Tibial nerve (tissue), 3 donors: ENCODE results near the gene XKR7.

Experiments used
- POLR2A ChIP-seq, 2 donors: fragments of 450-650 bp; IDR thresholded peaks; one replicate each; pipeline ENCODE4 v1.6.1; 2017; ENCODE audit warnings: antibody characterized with exemption in 2 of 2, mild to moderate bottlenecking in 2 of 2, moderate library complexity in 2 of 2
- TF ChIP-seq, protein P1 (sequence below), 5 experiments: fragments of 200-600 bp in 3 of 5; fragments of 450-650 bp in 2 of 5; sonication (generic) in 3 of 5; IDR thresholded peaks; one replicate each; pipeline ENCODE4 v1.5.1; 2016 to 2019; ENCODE audit warnings: antibody characterized with exemption in 5 of 5, mild to moderate bottlenecking in 3 of 5, moderate library complexity in 2 of 5

DNA sequence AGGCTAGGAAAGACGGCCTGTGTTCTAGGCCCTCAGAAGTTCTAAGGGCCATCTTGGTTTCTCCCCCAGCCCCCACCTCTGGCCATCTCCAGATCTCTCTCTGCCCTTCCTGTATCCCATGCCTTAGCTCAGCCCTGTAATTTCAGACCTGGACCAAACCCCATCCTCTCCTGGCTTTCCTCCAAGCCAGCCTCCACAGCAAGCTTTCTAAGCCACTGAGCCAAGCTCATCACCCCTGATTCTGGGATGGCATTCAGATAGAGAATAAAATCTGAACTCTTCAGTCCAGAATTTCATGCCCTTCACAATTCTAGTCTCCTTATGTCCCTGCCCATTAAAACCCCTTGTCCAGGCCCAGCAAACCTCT is 23.4 kb downstream of the XKR7 start:
- TF ChIP-seq, protein P1, sequence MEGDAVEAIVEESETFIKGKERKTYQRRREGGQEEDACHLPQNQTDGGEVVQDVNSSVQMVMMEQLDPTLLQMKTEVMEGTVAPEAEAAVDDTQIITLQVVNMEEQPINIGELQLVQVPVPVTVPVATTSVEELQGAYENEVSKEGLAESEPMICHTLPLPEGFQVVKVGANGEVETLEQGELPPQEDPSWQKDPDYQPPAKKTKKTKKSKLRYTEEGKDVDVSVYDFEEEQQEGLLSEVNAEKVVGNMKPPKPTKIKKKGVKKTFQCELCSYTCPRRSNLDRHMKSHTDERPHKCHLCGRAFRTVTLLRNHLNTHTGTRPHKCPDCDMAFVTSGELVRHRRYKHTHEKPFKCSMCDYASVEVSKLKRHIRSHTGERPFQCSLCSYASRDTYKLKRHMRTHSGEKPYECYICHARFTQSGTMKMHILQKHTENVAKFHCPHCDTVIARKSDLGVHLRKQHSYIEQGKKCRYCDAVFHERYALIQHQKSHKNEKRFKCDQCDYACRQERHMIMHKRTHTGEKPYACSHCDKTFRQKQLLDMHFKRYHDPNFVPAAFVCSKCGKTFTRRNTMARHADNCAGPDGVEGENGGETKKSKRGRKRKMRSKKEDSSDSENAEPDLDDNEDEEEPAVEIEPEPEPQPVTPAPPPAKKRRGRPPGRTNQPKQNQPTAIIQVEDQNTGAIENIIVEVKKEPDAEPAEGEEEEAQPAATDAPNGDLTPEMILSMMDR (IDR thresholded peaks at IDR 0.05): no peak
- TF ChIP-seq POLR2A (IDR thresholded peaks at IDR 0.05): no peak
